Stimulated activated naive CD8-positive, alpha-beta T cell treated with anti-CD3 and anti-CD28 coated beads, Interleukin-15, amount 100 ng/mL, for 72 hours (primary cell): ENCODE measurements around the gene UTF1.

Experiments
- ATAC-seq: fragments of 150-1000 bp; cut with Tn5 transposase; 2 replicates; pipeline ENCODE4 v1.10.0; 2021; ENCODE audit warnings: mild to moderate bottlenecking, moderate library complexity
- DNase-seq, 2 donors: peaks; one replicate each; pipeline ENCODE4 v3.0.0; 2021 to 2022
- H3K27ac Mint-ChIP-seq, 2 donors: one replicate each; pipeline ENCODE4 v1.8.0; 2022; ENCODE audit warnings: mild to moderate bottlenecking in 2 of 2, mixed read lengths in 2 of 2, moderate library complexity in 2 of 2
- H3K27me3 Mint-ChIP-seq: one replicate; pipeline ENCODE4 v1.8.0; 2022; ENCODE audit warnings: mixed read lengths
- H3K4me1 Mint-ChIP-seq: one replicate; pipeline ENCODE4 v1.8.0; 2022; ENCODE audit warnings: mild to moderate bottlenecking, mixed read lengths
- H3K4me3 Mint-ChIP-seq, 2 donors: one replicate each; pipeline ENCODE4 v1.8.0; 2022; ENCODE audit warnings: mild to moderate bottlenecking in 2 of 2, mixed read lengths in 2 of 2, moderate library complexity in 1 of 2
- H3K9me3 Mint-ChIP-seq, 2 donors: one replicate each; pipeline ENCODE4 v1.8.0; 2022; ENCODE audit warnings: mixed read lengths in 2 of 2

Gene UTF1

DNA sequence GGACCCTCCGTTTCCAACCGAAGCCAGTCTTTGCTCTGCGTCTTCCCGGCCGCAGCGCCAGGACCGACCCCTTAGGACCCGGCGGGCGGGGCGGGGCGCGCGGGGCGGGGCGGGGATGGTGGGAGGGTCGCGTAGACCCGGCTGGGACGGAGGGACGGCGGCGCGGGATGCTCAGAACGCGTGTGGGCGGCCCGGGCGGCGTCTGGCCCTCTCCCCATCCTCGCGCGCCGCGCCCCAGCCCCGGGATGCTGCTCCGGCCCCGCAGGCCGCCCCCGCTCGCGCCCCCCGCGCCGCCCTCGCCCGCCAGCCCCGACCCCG lies at the start of gene UTF1:
Gene UTF1 (plus strand): TSS at position 174 of the 318 bp plus-strand sequence. CDS start 72 bp downstream, at position 246.
- Mint-ChIP-seq H3K27ac (no peak within 1 kb of the TSS), H3K4me3 (peak within 1 kb of the TSS; percentile 44 to 77), H3K27me3 (peaks cover 96% of the 10 kb centered on the region), H3K4me1 (peaks cover 43% of the 10 kb centered on the region), H3K9me3 (no peaks in the 10 kb centered on the region)
- no peak for DNase-seq
- ATAC-seq: no peak

- peaks cover 11% of the 10 kb centered on the region for H3K27me3 Mint-ChIP-seq
- no peak overlapping the region for H3K4me3 Mint-ChIP-seq
- peaks cover 16 to 25% of the 10 kb centered on the region in 2 donors for H3K9me3 Mint-ChIP-seq
- no peaks in the 10 kb centered on the region for H3K4me1 Mint-ChIP-seq
- no peak for ATAC-seq
- H3K27ac Mint-ChIP-seq: no peak overlapping the region
- DNase-seq: no peak
Measured at GRCh38 chr10:133180965-133181639, 48.9 kb upstream of the UTF1 start.

GRCh38 chr10:133182190-133182589 lies 47.8 kb upstream of the UTF1 start:
- peaks cover 12 to 21% of the 10 kb centered on the region in 2 donors for H3K9me3 Mint-ChIP-seq
- no peaks in the 10 kb centered on the region for H3K4me1 Mint-ChIP-seq
- H3K4me3 Mint-ChIP-seq: no peak overlapping the region
- no peak for ATAC-seq
- peaks cover 11% of the 10 kb centered on the region for H3K27me3 Mint-ChIP-seq
- H3K27ac Mint-ChIP-seq: no peak overlapping the region
- DNase-seq: no peak

GRCh38 chr10:133182791-133183645 lies 47.0 kb upstream of the UTF1 start:
- Mint-ChIP-seq H3K27ac (no peak overlapping the region), H3K9me3 (peaks cover 4 to 12% of the 10 kb centered on the region in 2 donors), H3K27me3 (peaks cover 11% of the 10 kb centered on the region), H3K4me1 (no peaks in the 10 kb centered on the region), H3K4me3 (no peak overlapping the region)
- DNase-seq: no peak
- peak; percentile 54 for ATAC-seq

GRCh38 chr10:133183646-133184378 lies 46.2 kb upstream of the UTF1 start:
- Mint-ChIP-seq H3K9me3 (peaks cover 4 to 11% of the 10 kb centered on the region in 2 donors), H3K27me3 (peaks cover 11% of the 10 kb centered on the region), H3K4me3 (no peak overlapping the region), H3K27ac (no peak overlapping the region), H3K4me1 (no peaks in the 10 kb centered on the region)
- no peak for DNase-seq
- no peak for ATAC-seq

- ATAC-seq: no peak
Measured at GRCh38 chr10:133184591-133185244, 45.3 kb upstream of the UTF1 start.

DNA sequence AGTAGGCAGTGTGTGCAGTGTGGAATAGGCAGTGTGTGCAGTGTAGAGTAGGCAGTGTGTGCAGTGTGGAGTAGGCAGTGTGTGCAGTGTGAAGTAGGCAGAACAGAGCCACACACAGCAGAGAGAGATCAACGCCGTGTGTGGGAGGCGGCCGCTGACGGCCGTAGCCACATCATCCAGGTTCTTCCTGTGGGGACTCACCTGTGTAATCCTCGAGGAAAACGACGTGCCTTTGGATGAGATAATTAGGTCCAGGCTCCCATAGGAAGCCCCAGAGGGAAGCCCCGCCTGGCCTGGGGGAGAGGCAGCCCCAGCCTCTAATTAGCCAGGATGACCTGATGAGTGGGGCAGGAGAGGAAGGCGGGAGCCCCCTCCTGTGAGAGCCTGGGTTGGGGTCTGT lies 44.6 kb upstream of the UTF1 start:
- Mint-ChIP-seq H3K27ac (no peak overlapping the region), H3K4me1 (no peaks in the 10 kb centered on the region), H3K4me3 (no peak overlapping the region), H3K9me3 (peaks cover 4 to 11% of the 10 kb centered on the region in 2 donors), H3K27me3 (peaks cover 5% of the 10 kb centered on the region)
- no peak for ATAC-seq
- DNase-seq: no peak

More at GRCh38 chr10:133184591-133185244, 45.3 kb upstream of the UTF1 start:
- H3K27me3 Mint-ChIP-seq: peaks cover 11% of the 10 kb centered on the region
- no peak overlapping the region for H3K4me3 Mint-ChIP-seq
- DNase-seq: no peak
- peaks cover 4 to 11% of the 10 kb centered on the region in 2 donors for H3K9me3 Mint-ChIP-seq
- no peak overlapping the region for H3K27ac Mint-ChIP-seq
- H3K4me1 Mint-ChIP-seq: no peaks in the 10 kb centered on the region

DNA sequence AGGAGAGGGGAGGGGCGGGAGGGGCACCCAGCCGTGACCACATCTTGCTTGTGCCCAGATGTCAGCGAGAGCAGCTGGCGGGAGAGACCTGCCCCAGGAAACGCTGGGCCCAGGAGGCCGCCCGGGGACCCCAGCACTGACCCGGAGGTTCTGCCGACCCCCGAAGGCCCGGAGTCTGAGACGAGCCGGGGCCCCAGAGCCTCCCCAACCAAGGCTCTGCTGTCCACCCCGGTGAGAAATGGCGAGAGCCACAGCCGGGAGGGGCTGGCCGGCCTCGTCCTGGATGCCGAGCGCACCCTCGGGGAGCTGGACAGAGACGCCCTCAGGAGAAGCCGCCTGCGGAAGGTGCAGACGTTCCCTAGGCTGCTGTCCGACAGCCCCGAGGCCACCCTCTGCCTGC lies 44.1 kb upstream of the UTF1 start:
- H3K4me3 Mint-ChIP-seq: no peak overlapping the region
- H3K27me3 Mint-ChIP-seq: no peaks in the 10 kb centered on the region
- ATAC-seq: no peak
- DNase-seq: no peak
- H3K4me1 Mint-ChIP-seq: no peaks in the 10 kb centered on the region
- no peak overlapping the region for H3K27ac Mint-ChIP-seq
- peaks cover 4 to 11% of the 10 kb centered on the region in 2 donors for H3K9me3 Mint-ChIP-seq

GRCh38 chr10:133186416-133187090 lies 43.5 kb upstream of the UTF1 start:
- H3K4me1 Mint-ChIP-seq: no peaks in the 10 kb centered on the region
- no peak for DNase-seq
- no peaks in the 10 kb centered on the region for H3K27me3 Mint-ChIP-seq
- ATAC-seq: no peak
- peaks cover 4 to 11% of the 10 kb centered on the region in 2 donors for H3K9me3 Mint-ChIP-seq
- no peak overlapping the region for H3K27ac Mint-ChIP-seq
- H3K4me3 Mint-ChIP-seq: no peak overlapping the region

DNA sequence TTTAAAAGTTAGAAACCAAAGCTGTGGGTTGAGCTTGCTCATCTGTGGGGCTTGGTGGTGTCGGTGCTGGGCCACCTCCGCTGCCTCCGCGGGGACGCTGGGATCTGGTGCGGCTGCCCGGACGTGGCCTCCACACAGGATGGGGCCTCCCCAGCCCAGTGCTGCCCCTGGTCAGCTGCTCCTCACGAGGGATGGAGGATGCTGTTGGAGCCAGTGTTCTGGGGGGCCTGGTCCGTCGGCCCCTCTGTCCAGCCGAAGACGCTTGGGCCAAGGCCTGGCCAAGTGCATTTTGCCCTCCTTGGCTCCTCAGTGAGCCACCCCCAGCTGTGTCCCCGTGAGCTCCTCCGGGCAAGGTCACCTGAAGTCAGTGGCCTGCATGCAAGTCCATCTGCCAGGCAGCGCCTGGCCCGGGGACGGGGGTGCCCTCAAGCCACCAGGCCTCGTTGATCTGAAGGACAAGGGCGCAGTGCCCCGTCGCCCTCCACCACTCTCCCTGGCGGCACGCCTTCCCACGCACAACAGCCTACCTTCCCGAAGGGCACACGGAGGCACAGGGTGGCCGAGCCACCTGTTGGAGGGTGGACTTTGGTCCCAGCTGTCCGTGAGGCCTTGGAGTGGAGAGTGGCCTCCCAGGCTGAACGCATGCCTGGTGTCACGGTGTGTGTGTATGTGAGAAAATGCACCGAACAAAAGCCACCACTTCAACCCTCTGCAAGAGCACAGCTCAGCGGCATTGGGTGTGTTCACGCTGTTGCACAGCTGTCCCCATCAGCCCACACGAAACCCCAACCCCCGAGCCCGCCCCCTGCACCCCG lies 42.7 kb upstream of the UTF1 start:
- no peak for ATAC-seq

GRCh38 chr10:133187906-133188681 lies 41.9 kb upstream of the UTF1 start:
- Mint-ChIP-seq H3K27me3 (no peaks in the 10 kb centered on the region), H3K4me3 (no peak overlapping the region), H3K27ac (no peak overlapping the region), H3K4me1 (no peaks in the 10 kb centered on the region), H3K9me3 (peaks cover 4 to 11% of the 10 kb centered on the region in 2 donors)
- ATAC-seq: peak; percentile 26
- DNase-seq: no peak

More for the DNA sequence above, 42.7 kb upstream of the UTF1 start:
- Mint-ChIP-seq H3K27me3 (no peaks in the 10 kb centered on the region), H3K4me3 (no peak overlapping the region), H3K27ac (no peak overlapping the region), H3K4me1 (no peaks in the 10 kb centered on the region), H3K9me3 (peaks cover 4 to 11% of the 10 kb centered on the region in 2 donors)
- no peak for DNase-seq

- no peak for DNase-seq
- Mint-ChIP-seq H3K4me1 (no peaks in the 10 kb centered on the region), H3K27ac (no peak overlapping the region), H3K9me3 (peaks cover 2 to 7% of the 10 kb centered on the region in 2 donors), H3K4me3 (no peak overlapping the region), H3K27me3 (no peaks in the 10 kb centered on the region)
- ATAC-seq: no peak
Measured at GRCh38 chr10:133189256-133189655, 40.8 kb upstream of the UTF1 start.

GRCh38 chr10:133189726-133190125 lies 40.3 kb upstream of the UTF1 start:
- Mint-ChIP-seq H3K4me3 (no peak overlapping the region), H3K27ac (no peak overlapping the region), H3K4me1 (no peaks in the 10 kb centered on the region), H3K9me3 (peaks cover 0 to 2% of the 10 kb centered on the region in 2 donors), H3K27me3 (peaks cover under 1% of the 10 kb centered on the region)
- no peak for ATAC-seq
- DNase-seq: no peak

GRCh38 chr10:133190225-133190624 lies 39.8 kb upstream of the UTF1 start:
- DNase-seq (no peak), ATAC-seq (no peak)
- peaks cover 6% of the 10 kb centered on the region for H3K27me3 Mint-ChIP-seq
- no peak overlapping the region for H3K27ac Mint-ChIP-seq
- no peaks in the 10 kb centered on the region for H3K4me1 Mint-ChIP-seq
- H3K9me3 Mint-ChIP-seq: no peaks in the 10 kb centered on the region
- no peak overlapping the region for H3K4me3 Mint-ChIP-seq
